ENCODE results near the gene LOXL1.
"Not testable (repeated sequence)": the region's sequence is repeated elsewhere in the genome, so short reads cannot be mapped to it uniquely, and the experiment has no call there.

Gene LOXL1

GRCh38 chr15:73954188-73955145 lies 28.2 kb downstream of the LOXL1 start:
- DNase-seq = no peak

GRCh38 chr15:73955326-73955725 lies 29.1 kb downstream of the LOXL1 start:
- DNase-seq = no peak

GRCh38 chr15:73955861-73956742 lies 29.8 kb downstream of the LOXL1 start:
- no peak for DNase-seq

GRCh38 chr15:73956743-73957135 lies 30.5 kb downstream of the LOXL1 start:
- peak; percentile 63 for DNase-seq

- no peak for DNase-seq
Measured at GRCh38 chr15:73957276-73957675, 31.0 kb downstream of the LOXL1 start.

- DNase-seq = no peak
Measured at GRCh38 chr15:73957785-73958184, 31.5 kb downstream of the LOXL1 start.

- DNase-seq = peak; percentile 43
Measured at GRCh38 chr15:73959012-73959581, 32.8 kb downstream of the LOXL1 start.

- no peak for DNase-seq
Measured at GRCh38 chr15:73959801-73960200, 33.5 kb downstream of the LOXL1 start.

GRCh38 chr15:73960472-73961070 lies 34.3 kb downstream of the LOXL1 start:
- not testable (repeated sequence) for DNase-seq

- no peak for DNase-seq
Measured at GRCh38 chr15:73962433-73962832, 36.2 kb downstream of the LOXL1 start.

- peak; percentile 66 for DNase-seq
Measured at GRCh38 chr15:73964736-73965093, 38.5 kb downstream of the LOXL1 start.

GRCh38 chr15:73965094-73965757 lies 39.0 kb downstream of the LOXL1 start:
- DNase-seq = no peak

GRCh38 chr15:73965758-73966113 lies 39.5 kb downstream of the LOXL1 start:
- no peak for DNase-seq

GRCh38 chr15:73968461-73968860 lies 42.2 kb downstream of the LOXL1 start:
- no peak for DNase-seq

- DNase-seq = no peak
Measured at GRCh38 chr15:73969151-73969759, 43.0 kb downstream of the LOXL1 start.

- peak; percentile 68 for DNase-seq
Measured at GRCh38 chr15:73972984-73973682, 46.9 kb downstream of the LOXL1 start.

GRCh38 chr15:73973683-73974200 lies 47.5 kb downstream of the LOXL1 start:
- not testable (repeated sequence) for DNase-seq

- DNase-seq = peak; percentile 58
Measured at GRCh38 chr15:73975440-73976125, 49.3 kb downstream of the LOXL1 start.

GRCh38 chr15:73978896-73979295 lies 52.6 kb downstream of the LOXL1 start:
- DNase-seq = no peak

- DNase-seq = no peak
Measured at GRCh38 chr15:73979636-73980035, 53.4 kb downstream of the LOXL1 start.

All from GDM1 (cell line).